DOHH2 (cell line): ENCODE results near the gene DEDD.

Experiments
- H3F3A ChIP-seq: fragments of 200-600 bp; sonication (generic), shearing (Covaris generic); 2 replicates; pipeline ENCODE4 v1.6.0; 2016; ENCODE audit warnings: antibody characterized with exemption, mild to moderate bottlenecking; ENCODE audit not compliant: control insufficient read depth, insufficient read depth
- H3K27ac ChIP-seq: fragments of 200-600 bp; sonication (generic); 2 replicates; pipeline ENCODE4 v1.5.1; 2014; ENCODE audit warnings: low read depth, mild to moderate bottlenecking, low read length, moderate library complexity
- H3K27me3 ChIP-seq: fragments of 200-600 bp; sonication (generic); 2 replicates; pipeline ENCODE4 v1.6.1; 2014; ENCODE audit warnings: mild to moderate bottlenecking, low read length, mixed read lengths; ENCODE audit not compliant: control insufficient read depth
- H3K36me3 ChIP-seq: fragments of 200-600 bp; sonication (generic); 2 replicates; pipeline ENCODE4 v1.6.1; 2014; ENCODE audit warnings: mild to moderate bottlenecking, low read length, moderate library complexity, mixed read lengths; ENCODE audit not compliant: control insufficient read depth
- H3K4me1 ChIP-seq: fragments of 200-600 bp; sonication (generic); 2 replicates; pipeline ENCODE4 v1.6.1; 2014; ENCODE audit warnings: mild to moderate bottlenecking, low read length, mixed read lengths; ENCODE audit not compliant: control insufficient read depth
- H3K4me2 ChIP-seq: fragments of 200-600 bp; sonication (generic); 2 replicates; pipeline ENCODE4 v1.6.0; 2014; ENCODE audit warnings: mild to moderate bottlenecking, low read length, moderate library complexity
- H3K4me3 ChIP-seq: fragments of 200-600 bp; sonication (generic); 2 replicates; pipeline ENCODE4 v1.5.1; 2014; ENCODE audit warnings: mild to moderate bottlenecking, low read length, mixed read lengths
- H3K79me2 ChIP-seq: fragments of 200-600 bp; sonication (generic); 2 replicates; pipeline ENCODE4 v1.6.1; 2014; ENCODE audit warnings: mild to moderate bottlenecking, low read length, mixed read lengths; ENCODE audit not compliant: control insufficient read depth
- H3K9me2 ChIP-seq: fragments of 200-600 bp; sonication (generic); replicated peaks from 2 replicates; pipeline ENCODE4 v1.6.1; 2014; ENCODE audit warnings: mild to moderate bottlenecking, low read length, mixed read lengths; ENCODE audit not compliant: control insufficient read depth
- H3K9me3 ChIP-seq: fragments of 200-600 bp; sonication (generic); 2 replicates; pipeline ENCODE4 v1.6.1; 2014; ENCODE audit warnings: antibody characterized with exemption, low read length, mixed read lengths; ENCODE audit not compliant: control insufficient read depth, insufficient read depth
- H4K20me1 ChIP-seq: fragments of 200-600 bp; sonication (generic); 2 replicates; pipeline ENCODE4 v1.6.0; 2014; ENCODE audit warnings: low read depth, mild to moderate bottlenecking, antibody characterized with exemption, low read length, moderate library complexity; ENCODE audit not compliant: control insufficient read depth, insufficient read depth
- EZH2phosphoT487 ChIP-seq: fragments of 200-600 bp; sonication (generic); IDR thresholded peaks from 2 replicates; pipeline ENCODE4 v1.6.1; 2017; ENCODE audit warnings: borderline replicate concordance, mild to moderate bottlenecking, antibody characterized with exemption, low read length, moderate library complexity, mixed read lengths
- TF ChIP-seq, protein P1 (sequence below): fragments of 200-600 bp; sonication (generic); IDR thresholded peaks from one replicate; pipeline ENCODE4 v1.5.1; 2014; ENCODE audit warnings: antibody characterized with exemption, mild to moderate bottlenecking, low read depth, low read length; ENCODE audit not compliant: poor library complexity, severe bottlenecking

Gene DEDD

DNA sequence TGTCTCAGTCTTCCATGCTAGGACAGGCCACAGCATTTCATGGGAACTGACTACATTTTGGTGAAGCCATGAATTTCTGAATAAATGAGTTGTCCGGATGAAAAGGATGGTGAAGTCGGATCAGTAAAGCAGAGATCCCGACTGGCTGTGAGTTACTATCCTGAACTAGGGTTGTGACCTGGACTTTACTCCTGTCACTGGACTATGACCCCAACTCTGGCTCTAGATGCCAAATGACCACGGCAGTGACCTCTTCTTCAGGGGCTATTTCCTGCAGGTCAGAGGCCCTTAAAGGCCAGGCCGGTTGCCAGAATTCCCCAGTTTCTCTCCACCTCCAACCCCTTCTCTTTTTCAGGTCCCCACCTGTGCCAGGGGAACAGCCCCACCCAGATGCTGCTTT is 41.4 kb downstream of the DEDD start:
- Histone ChIP-seq H3K27ac (no peak overlapping the region), H4K20me1 (no peaks in the 10 kb centered on the region), H3K79me2 (no peaks in the 10 kb centered on the region), H3K9me3 (no peaks in the 10 kb centered on the region), H3K4me2 (no peak overlapping the region), H3K4me1 (no peaks in the 10 kb centered on the region), H3K4me3 (no peak overlapping the region), H3F3A (no peaks in the 10 kb centered on the region), H3K36me3 (no peaks in the 10 kb centered on the region), H3K9me2 (no peaks in the 10 kb centered on the region), H3K27me3 (no peaks in the 10 kb centered on the region)
- TF ChIP-seq EZH2phosphoT487, result no peak
- TF ChIP-seq, protein P1, sequence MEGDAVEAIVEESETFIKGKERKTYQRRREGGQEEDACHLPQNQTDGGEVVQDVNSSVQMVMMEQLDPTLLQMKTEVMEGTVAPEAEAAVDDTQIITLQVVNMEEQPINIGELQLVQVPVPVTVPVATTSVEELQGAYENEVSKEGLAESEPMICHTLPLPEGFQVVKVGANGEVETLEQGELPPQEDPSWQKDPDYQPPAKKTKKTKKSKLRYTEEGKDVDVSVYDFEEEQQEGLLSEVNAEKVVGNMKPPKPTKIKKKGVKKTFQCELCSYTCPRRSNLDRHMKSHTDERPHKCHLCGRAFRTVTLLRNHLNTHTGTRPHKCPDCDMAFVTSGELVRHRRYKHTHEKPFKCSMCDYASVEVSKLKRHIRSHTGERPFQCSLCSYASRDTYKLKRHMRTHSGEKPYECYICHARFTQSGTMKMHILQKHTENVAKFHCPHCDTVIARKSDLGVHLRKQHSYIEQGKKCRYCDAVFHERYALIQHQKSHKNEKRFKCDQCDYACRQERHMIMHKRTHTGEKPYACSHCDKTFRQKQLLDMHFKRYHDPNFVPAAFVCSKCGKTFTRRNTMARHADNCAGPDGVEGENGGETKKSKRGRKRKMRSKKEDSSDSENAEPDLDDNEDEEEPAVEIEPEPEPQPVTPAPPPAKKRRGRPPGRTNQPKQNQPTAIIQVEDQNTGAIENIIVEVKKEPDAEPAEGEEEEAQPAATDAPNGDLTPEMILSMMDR, result no peak

DNA sequence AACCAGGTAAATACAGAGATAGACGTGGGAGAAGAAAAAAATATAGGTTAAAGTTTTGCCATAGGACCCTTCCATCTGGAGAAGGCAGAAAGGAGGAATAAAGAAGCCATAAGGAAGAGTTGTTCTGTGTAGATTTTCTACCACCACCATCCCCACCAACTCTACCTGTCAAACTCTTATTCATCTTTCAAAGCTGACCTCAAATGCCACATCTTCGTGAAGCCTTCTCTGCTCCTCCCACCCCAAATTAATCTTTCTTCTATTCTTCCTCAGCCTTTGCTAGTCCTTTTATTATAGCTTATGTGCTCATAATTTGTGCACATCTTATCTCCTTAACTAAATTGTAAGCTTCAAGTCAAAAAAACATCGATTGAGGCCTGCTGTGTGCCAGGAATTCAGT is 41.9 kb downstream of the DEDD start:
- H3K36me3 ChIP-seq, result no peaks in the 10 kb centered on the region
- TF ChIP-seq, protein P1, result no peak
- no peak overlapping the region for H3K27ac ChIP-seq
- no peak overlapping the region for H3K4me3 ChIP-seq
- no peaks in the 10 kb centered on the region for H3K4me1 ChIP-seq
- H3K4me2 ChIP-seq, result no peak overlapping the region
- no peaks in the 10 kb centered on the region for H3K27me3 ChIP-seq
- no peaks in the 10 kb centered on the region for H3F3A ChIP-seq
- no peaks in the 10 kb centered on the region for H3K9me3 ChIP-seq
- no peaks in the 10 kb centered on the region for H4K20me1 ChIP-seq
- no peaks in the 10 kb centered on the region for H3K79me2 ChIP-seq
- H3K9me2 ChIP-seq, result no peaks in the 10 kb centered on the region

DNA sequence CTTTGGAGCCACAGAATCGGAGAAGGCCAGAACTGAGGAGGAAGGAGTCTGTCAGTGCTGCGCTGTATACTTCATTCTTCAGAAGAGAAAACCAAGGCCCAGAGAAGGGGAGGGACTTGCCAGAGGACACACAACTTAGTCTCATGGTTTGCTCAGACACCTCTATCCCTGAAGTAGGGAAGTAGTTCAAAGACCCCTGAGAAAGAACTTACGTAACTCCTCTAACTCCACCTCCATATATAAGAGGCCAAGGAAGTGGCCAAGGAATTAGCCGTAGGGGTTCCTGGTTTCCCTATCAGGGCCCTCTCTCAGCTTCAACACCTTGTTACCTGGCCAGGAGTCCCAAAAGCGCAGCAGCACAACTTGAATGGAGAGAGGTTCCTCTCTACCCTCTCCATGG is 42.5 kb downstream of the DEDD start:
- Histone ChIP-seq H3K4me2 (no peak overlapping the region), H4K20me1 (no peaks in the 10 kb centered on the region), H3K36me3 (no peaks in the 10 kb centered on the region), H3K79me2 (no peaks in the 10 kb centered on the region), H3K9me2 (no peaks in the 10 kb centered on the region), H3K27ac (no peak overlapping the region), H3F3A (no peaks in the 10 kb centered on the region), H3K9me3 (no peaks in the 10 kb centered on the region), H3K4me3 (no peak overlapping the region), H3K4me1 (no peaks in the 10 kb centered on the region), H3K27me3 (no peaks in the 10 kb centered on the region)
- TF ChIP-seq, protein P1, result no peak
- no peak for TF ChIP-seq EZH2phosphoT487
